KOPT-K1 (cell line): ENCODE measurements around the gene MAPK8IP1.

Source experiments
- H3K27ac ChIP-seq: fragments of 200-600 bp; sonication (generic); 2 replicates; pipeline ENCODE4 v1.5.1; 2016; ENCODE audit warnings: antibody characterized with exemption, mild to moderate bottlenecking, low read depth, low read length; ENCODE audit not compliant: poor library complexity, severe bottlenecking
- H3K36me3 ChIP-seq: fragments of 200-600 bp; sonication (generic); 2 replicates; pipeline ENCODE4 v1.5.1; 2017; ENCODE audit warnings: antibody characterized with exemption, mild to moderate bottlenecking, low read length, moderate library complexity; ENCODE audit not compliant: insufficient read depth
- H3K9me3 ChIP-seq: fragments of 200-600 bp; sonication (generic); 2 replicates; pipeline ENCODE4 v1.5.1; 2017; ENCODE audit warnings: antibody characterized with exemption, low read length, mild to moderate bottlenecking; ENCODE audit not compliant: insufficient read depth, poor library complexity, severe bottlenecking

MAPK8IP1 gene

DNA sequence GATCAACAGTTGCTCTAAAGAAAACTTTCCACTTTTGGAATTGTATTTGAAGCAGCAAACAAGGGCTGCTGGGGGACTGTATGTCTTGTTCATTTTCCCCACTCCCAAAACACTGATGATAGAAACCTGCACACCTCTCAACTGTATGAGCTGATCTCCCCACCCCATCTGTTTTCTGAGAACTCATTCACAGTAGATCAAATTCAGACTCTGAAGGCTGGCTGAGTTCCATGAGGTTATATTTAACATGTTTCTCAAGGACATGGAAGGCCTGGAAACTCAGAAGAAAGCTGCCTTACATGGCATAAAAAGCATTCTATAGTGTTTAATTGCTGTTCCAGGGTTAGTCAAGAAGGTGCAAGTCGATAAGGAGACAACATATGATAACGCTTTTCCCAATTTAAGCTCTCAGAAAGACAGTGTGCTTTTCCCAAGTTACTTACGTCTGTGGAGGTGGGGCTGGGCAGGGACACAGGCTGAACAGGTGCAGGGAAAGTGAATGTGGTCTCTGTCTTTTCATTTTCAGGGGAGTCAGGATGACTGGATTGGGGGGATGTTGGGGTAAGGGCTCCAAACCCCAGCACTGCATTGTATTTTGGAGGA, 60.0 kb downstream of the MAPK8IP1 start:
- Histone ChIP-seq H3K36me3 (peaks cover 51% of the 10 kb centered on the region), H3K9me3 (no peaks in the 10 kb centered on the region), H3K27ac (no peak overlapping the region)

DNA sequence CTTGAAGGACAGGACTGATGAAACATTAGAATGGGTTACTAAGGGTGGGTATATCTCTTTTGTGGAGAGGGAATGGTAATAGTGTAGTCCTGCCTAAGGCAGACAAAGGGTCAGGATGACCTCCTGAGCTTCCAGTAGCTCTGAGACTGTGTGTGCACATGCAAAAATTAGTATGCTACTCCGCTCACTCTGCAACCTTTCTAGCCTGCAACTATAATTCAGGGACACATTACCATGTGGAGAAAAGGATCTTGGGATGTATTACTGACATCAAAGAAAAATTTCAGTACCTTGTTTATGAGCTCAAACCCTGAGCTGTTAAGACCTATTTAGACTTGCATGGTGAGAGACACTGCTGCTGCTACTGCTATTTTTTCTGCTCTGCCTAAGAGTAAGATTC, 62.4 kb downstream of the MAPK8IP1 start:
- Histone ChIP-seq H3K9me3 (no peaks in the 10 kb centered on the region), H3K27ac (no peak overlapping the region), H3K36me3 (peaks cover 57% of the 10 kb centered on the region)

DNA sequence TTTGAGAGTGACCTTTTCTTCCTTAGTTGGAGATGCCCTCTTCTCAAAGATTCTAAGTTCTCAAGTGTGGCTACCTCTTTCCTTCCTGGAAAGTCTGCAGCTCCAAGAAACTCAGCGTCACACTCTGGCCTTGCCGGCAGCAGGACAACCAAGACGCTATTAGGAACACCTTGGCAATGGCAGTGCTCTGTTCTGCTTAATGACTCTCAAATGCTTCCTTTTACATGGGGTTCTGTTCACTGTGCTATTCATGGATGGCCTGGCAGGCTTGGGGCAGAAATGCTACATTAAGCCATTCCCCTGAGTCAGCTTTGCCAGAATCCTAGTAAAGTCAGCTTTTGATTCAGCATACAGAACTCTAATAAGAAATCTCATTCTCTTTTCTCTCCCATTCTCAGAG, 62.9 kb downstream of the MAPK8IP1 start:
- Histone ChIP-seq H3K9me3 (no peaks in the 10 kb centered on the region), H3K27ac (no peak overlapping the region), H3K36me3 (peaks cover 62% of the 10 kb centered on the region)

DNA sequence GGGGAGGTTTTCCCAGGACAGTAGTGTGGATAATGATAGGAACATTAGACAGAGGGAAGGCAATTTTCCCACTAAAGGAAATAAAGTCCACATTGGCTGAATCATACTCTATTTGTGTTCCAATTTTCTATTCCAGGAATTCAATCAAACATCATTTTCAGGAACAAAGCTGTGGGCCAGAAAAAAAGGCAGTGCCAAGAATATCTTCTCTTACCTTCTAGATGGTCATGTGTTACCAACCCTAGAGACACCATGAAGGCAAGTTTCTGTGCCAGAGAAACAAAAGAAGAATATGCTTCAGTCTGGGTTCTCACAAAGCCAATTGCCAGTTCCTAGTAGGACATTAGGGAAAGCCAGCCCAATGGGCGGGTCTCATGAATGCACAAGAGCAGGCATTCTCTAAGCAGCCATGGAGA, 64.5 kb downstream of the MAPK8IP1 start:
- peaks cover 60% of the 10 kb centered on the region for H3K36me3 ChIP-seq
- no peaks in the 10 kb centered on the region for H3K9me3 ChIP-seq
- no peak overlapping the region for H3K27ac ChIP-seq
